Tibial artery (tissue), 4 donors: ENCODE measurements around the gene SPAG6.

Experiments
- DNase-seq, 2 donors: peaks; one replicate each; pipeline ENCODE4 v3.0.0-alpha.2; 2019
- H3K27ac ChIP-seq, 2 donors: fragments of 200-600 bp; sonication (generic) in 1 of 2; 1 replicate in 1 of 2; 2 replicates in 1 of 2; pipeline ENCODE4 v1.5.1; 2018 to 2019; ENCODE audit warnings: mild to moderate bottlenecking in 1 of 2
- H3K27me3 ChIP-seq, 2 donors: fragments of 200-600 bp; sonication (generic) in 1 of 2; one replicate each; pipeline versions ENCODE4 v1.5.1 to v1.6.0; 2016 to 2019
- H3K36me3 ChIP-seq, 3 donors: fragments of 200-600 bp; sonication (generic) in 2 of 3; one replicate each; pipeline ENCODE4 v1.5.1; 2016 to 2019; ENCODE audit warnings: mild to moderate bottlenecking in 2 of 3
- H3K4me1 ChIP-seq, 4 donors: fragments of 200-600 bp; sonication (generic) in 2 of 4; 1 replicate in 3 of 4; 2 replicates in 1 of 4; pipeline ENCODE4 v1.5.1; 2016 to 2019
- H3K4me3 ChIP-seq, 2 donors: fragments of 200-600 bp; sonication (generic) in 1 of 2; 1 replicate in 1 of 2; 2 replicates in 1 of 2; pipeline ENCODE4 v1.5.1; 2018 to 2019; ENCODE audit warnings: mild to moderate bottlenecking in 2 of 2
- H3K9me3 ChIP-seq, 3 donors: fragments of 200-600 bp; sonication (generic) in 1 of 3; one replicate each; pipeline ENCODE4 v1.5.1; 2016 to 2019
- intact Hi-C: fragments of 100-400 bp; cut with DNase I; formaldehyde crosslinking; loops from one replicate; pipeline ENCODE4 v1.15.0; 2023; ENCODE audit warnings: low total_unique reads
- TF ChIP-seq, protein P1 (sequence below), 2 experiments: fragments of 200-600 bp in 1 of 2; fragments of 450-650 bp in 1 of 2; IDR thresholded peaks; one replicate each; pipeline ENCODE4 v1.5.1; 2017 to 2019; ENCODE audit warnings: antibody characterized with exemption in 2 of 2, mild to moderate bottlenecking in 1 of 2, moderate library complexity in 1 of 2

Gene SPAG6

DNA sequence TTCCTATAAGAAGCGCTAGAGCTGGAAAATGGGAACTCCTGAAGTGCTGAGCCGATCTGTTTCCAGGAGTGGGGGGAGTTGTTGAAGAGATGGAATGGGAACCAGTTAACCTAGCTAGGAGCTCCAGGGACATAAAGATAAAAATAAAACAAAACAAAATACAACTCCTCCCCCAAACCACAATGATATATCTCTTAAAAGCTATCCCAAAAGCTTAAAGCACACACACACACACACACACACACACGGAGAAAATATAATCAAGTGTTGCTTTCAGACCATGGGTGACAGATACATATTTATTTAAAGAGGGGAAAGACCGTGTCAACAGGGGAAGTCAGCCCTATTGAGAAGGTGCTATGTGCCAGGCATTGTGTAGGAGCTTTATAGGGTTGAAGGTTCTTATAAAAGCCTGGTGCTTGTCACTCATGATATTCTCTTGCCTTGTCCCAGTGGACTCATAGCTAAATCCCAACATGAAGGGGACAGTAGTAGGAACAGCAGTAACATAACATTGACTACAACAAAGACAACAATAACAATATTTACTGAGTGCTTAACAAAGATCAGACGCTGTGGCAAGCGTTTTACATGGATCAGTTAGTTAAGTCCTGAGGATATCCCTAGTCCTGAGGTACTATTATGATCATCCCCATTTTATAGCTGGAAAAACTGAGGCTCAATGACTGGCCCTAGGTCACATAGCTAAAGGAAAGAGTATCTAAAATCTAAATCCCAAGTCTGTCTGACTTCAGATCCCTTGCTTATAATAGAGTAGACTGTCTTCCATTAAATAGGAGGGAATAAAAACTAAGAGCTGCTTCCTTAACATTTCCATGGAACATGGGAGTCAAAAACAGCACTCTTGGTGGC, 115.5 kb downstream of the SPAG6 start:
- TF ChIP-seq, protein P1, sequence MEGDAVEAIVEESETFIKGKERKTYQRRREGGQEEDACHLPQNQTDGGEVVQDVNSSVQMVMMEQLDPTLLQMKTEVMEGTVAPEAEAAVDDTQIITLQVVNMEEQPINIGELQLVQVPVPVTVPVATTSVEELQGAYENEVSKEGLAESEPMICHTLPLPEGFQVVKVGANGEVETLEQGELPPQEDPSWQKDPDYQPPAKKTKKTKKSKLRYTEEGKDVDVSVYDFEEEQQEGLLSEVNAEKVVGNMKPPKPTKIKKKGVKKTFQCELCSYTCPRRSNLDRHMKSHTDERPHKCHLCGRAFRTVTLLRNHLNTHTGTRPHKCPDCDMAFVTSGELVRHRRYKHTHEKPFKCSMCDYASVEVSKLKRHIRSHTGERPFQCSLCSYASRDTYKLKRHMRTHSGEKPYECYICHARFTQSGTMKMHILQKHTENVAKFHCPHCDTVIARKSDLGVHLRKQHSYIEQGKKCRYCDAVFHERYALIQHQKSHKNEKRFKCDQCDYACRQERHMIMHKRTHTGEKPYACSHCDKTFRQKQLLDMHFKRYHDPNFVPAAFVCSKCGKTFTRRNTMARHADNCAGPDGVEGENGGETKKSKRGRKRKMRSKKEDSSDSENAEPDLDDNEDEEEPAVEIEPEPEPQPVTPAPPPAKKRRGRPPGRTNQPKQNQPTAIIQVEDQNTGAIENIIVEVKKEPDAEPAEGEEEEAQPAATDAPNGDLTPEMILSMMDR (IDR thresholded peaks at IDR 0.05), result no peak

DNA sequence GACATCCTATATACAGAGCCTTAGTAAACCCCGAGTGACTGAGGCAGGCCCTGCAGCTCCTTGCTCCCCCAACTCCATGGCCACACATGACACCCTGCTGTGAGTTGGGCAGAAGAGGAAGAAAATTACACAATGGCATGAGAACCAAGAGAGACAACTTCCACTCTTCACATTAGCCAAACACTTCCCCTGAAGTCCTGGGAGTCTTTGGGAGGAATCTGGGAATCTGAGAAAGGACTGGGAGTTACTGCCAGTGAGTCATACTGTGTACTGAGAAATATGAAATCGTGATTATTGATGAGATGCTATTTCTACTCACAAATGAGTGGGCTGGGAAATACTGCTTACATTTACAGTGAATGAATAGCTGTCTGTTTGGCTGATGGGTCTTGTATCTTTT, 116.6 kb downstream of the SPAG6 start:
- Histone ChIP-seq H3K4me1 (no peaks in the 10 kb centered on the region), H3K27me3 (no peaks in the 10 kb centered on the region), H3K36me3 (no peaks in the 10 kb centered on the region), H3K9me3 (no peaks in the 10 kb centered on the region), H3K27ac (no peak overlapping the region), H3K4me3 (no peak overlapping the region)
- intact Hi-C loops, result no loop called here
- DNase-seq, result no peak
- TF ChIP-seq, protein P1 (IDR thresholded peaks at IDR 0.05), result no peak

More for the DNA sequence above, 115.5 kb downstream of the SPAG6 start:
- Histone ChIP-seq H3K36me3 (no peaks in the 10 kb centered on the region), H3K9me3 (no peaks in the 10 kb centered on the region), H3K27ac (no peak overlapping the region), H3K27me3 (no peaks in the 10 kb centered on the region), H3K4me1 (no peaks in the 10 kb centered on the region), H3K4me3 (no peak overlapping the region)
- intact Hi-C loops, result no loop called here
- no peak for DNase-seq

DNA sequence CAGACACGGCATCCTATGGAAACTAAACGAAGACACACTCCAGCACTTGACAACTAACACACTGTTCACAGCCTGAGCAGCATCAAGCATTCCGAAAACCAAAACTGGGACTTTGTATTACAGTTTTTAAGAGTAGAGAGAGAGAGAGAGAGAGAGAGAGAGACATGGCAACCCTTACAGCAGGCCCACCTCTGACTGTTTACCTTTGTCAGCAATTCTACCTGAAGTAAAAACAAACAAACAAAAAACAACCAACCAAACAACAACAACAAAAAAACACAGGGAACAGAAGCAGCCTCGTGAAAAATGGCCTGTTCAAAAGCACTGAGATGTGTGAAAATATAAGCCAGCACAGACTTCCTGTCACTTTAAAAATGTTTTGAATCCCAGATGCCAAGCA, 118.0 kb downstream of the SPAG6 start:
- no peaks in the 10 kb centered on the region for H3K9me3 ChIP-seq
- H3K4me3 ChIP-seq, result no peak overlapping the region
- intact Hi-C loops, result no loop called here
- H3K36me3 ChIP-seq, result no peaks in the 10 kb centered on the region
- no peak for DNase-seq
- no peaks in the 10 kb centered on the region for H3K27me3 ChIP-seq
- no peak overlapping the region for H3K27ac ChIP-seq
- H3K4me1 ChIP-seq, result no peaks in the 10 kb centered on the region
- TF ChIP-seq, protein P1 (IDR thresholded peaks at IDR 0.05), result no peak

DNA sequence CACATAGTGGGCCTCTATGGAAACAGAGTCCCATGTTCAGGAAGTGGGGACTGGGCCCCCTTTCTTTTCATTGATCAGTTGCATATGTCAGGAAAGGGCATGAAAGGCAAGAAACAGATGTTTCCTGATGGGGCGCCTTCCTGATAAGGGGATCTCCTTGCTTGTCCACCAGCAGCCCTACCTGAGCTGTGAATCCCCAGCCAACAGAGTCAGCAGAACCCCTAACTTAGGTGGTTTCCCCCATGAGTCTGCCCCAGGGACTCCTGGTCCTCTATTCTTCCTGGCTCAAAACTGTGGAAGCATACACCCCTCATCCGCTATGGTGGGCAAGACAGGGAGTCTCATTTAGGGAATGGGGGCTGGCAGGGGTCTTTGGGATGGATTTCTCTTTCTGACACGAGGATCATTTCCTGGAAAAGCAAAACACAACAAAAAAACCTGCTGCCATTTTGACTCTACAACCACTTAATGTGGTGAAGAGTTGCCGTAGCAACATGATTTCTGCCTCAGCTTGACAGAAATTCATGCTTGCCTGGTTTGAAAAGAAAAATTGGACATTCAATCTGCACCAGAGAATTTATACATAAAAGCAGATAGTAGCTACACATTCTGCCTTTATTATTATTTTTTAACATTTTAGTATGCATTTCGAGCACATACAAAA, 119.8 kb downstream of the SPAG6 start:
- H3K9me3 ChIP-seq, result no peaks in the 10 kb centered on the region
- no peak for DNase-seq
- no peak overlapping the region for H3K27ac ChIP-seq
- no peaks in the 10 kb centered on the region for H3K36me3 ChIP-seq
- no peaks in the 10 kb centered on the region for H3K27me3 ChIP-seq
- TF ChIP-seq, protein P1 (IDR thresholded peaks at IDR 0.05), result no peak
- H3K4me1 ChIP-seq, result no peaks in the 10 kb centered on the region
- intact Hi-C loops, result no loop called here
- H3K4me3 ChIP-seq, result no peak overlapping the region

DNA sequence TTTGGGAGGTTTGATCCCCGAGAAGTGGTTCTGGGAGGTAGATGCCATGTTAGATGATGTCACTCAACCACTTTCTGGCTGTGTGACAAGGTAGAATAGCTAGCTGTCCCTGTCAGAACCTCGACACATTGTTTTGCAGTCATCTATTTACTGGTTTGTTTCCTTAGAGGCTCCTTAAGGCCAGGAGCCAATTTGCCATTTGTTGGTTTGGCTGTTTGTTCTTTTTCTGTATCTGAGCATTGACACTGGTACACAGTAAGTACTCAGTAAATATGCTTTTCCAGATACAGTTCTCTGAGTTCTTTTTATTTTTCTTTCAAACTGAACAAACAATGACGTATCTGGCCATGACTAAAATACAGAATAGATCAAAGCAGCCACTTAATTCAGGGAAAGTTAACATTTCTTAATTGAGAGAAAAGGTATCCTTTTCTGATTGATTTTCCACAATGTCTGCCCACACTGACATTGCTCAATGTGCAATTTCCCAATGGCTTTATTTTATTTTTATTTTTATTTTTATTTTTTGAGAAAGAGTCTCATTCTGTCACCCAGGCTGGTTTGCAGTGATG, 121.6 kb downstream of the SPAG6 start:
- Histone ChIP-seq H3K4me3 (no peak overlapping the region), H3K27me3 (no peaks in the 10 kb centered on the region), H3K9me3 (no peaks in the 10 kb centered on the region), H3K36me3 (no peaks in the 10 kb centered on the region), H3K27ac (no peak overlapping the region), H3K4me1 (no peaks in the 10 kb centered on the region)
- no peak for DNase-seq
- TF ChIP-seq, protein P1 (IDR thresholded peaks at IDR 0.05), result no peak
- intact Hi-C loops, result no loop called here
